Neural cell (in vitro differentiated cells): Measurements from ENCODE around the gene EYS. TPM values are rescaled to one million over a fixed set of nuclear protein-coding genes. Genes with fewer than 3 reads are reported as not detected.

Experiments
- H2AFZ ChIP-seq: fragments of 200-600, 300-800 bp; sonication (generic), shearing (Covaris generic); 2 replicates; pipeline ENCODE4 v1.6.0; 2014; ENCODE audit warnings: low read depth, mild to moderate bottlenecking, antibody characterized with exemption, low read length, moderate library complexity
- H3F3A ChIP-seq: fragments of 200-600 bp; shearing (Covaris generic); 2 replicates; pipeline ENCODE4 v1.6.1; 2016; ENCODE audit warnings: mild to moderate bottlenecking, moderate library complexity, mixed read lengths, antibody characterized with exemption, low read length; ENCODE audit not compliant: insufficient read depth, poor library complexity, severe bottlenecking
- H3K27ac ChIP-seq: fragments of 200-600, 300-800 bp; sonication (generic), shearing (Covaris generic); 2 replicates; pipeline ENCODE4 v1.5.1; 2014; ENCODE audit warnings: mild to moderate bottlenecking, low read length, moderate library complexity
- H3K27me3 ChIP-seq: fragments of 300-800, 200-600 bp; sonication (generic), shearing (Covaris generic); 2 replicates; pipeline ENCODE4 v1.6.0; 2014; ENCODE audit warnings: mild to moderate bottlenecking, low read depth, low read length, moderate library complexity; ENCODE audit not compliant: insufficient read depth
- H3K36me3 ChIP-seq: fragments of 300-800, 200-600 bp; sonication (generic), shearing (Covaris generic); 2 replicates; pipeline ENCODE4 v1.5.1; 2014; ENCODE audit warnings: mild to moderate bottlenecking, antibody characterized with exemption, low read length, moderate library complexity; ENCODE audit not compliant: insufficient read depth
- H3K4me2 ChIP-seq: fragments of 300-800, 200-600 bp; sonication (generic), shearing (Covaris generic); 2 replicates; pipeline ENCODE4 v1.6.0; 2014; ENCODE audit warnings: mild to moderate bottlenecking, low read length
- H3K4me3 ChIP-seq: fragments of 300-800, 200-600 bp; sonication (generic), shearing (Covaris generic); 2 replicates; pipeline ENCODE4 v1.5.1; 2014; ENCODE audit warnings: mild to moderate bottlenecking, low read length, moderate library complexity
- H3K79me2 ChIP-seq: fragments of 200-600 bp; shearing (Covaris generic); replicated peaks from 2 replicates; pipeline ENCODE4 v1.6.0; 2014; ENCODE audit warnings: mild to moderate bottlenecking, low read length, moderate library complexity; ENCODE audit not compliant: insufficient read depth
- H3K9ac ChIP-seq: fragments of 300-800, 200-600 bp; sonication (generic), shearing (Covaris generic); 2 replicates; pipeline ENCODE4 v1.6.1; 2016; ENCODE audit warnings: mild to moderate bottlenecking, low read length, mixed read lengths
- H3K9me2 ChIP-seq: fragments of 200-600 bp; shearing (Covaris generic); 2 replicates; pipeline ENCODE4 v1.6.1; 2016; ENCODE audit warnings: mild to moderate bottlenecking, low read length, mixed read lengths; ENCODE audit not compliant: insufficient read depth
- H3K9me3 ChIP-seq: fragments of 200-600, 300-800 bp; sonication (generic), shearing (Covaris generic); 2 replicates; pipeline ENCODE4 v1.6.1; 2016; ENCODE audit warnings: mild to moderate bottlenecking, mixed run types, low read length, moderate library complexity, mixed read lengths
- H4K20me1 ChIP-seq: fragments of 200-600 bp; shearing (Covaris generic); 2 replicates; pipeline ENCODE4 v1.6.1; 2016; ENCODE audit warnings: mild to moderate bottlenecking, mixed run types; ENCODE audit not compliant: insufficient read depth
- CTCF ChIP-seq: fragments of 450-650 bp; IDR thresholded peaks from 2 replicates; pipeline ENCODE4 v1.5.1; 2014; ENCODE audit warnings: antibody characterized with exemption, mild to moderate bottlenecking, moderate library complexity; ENCODE audit not compliant: poor library complexity, severe bottlenecking
- EP300 ChIP-seq: fragments of 450-650 bp; conservative IDR thresholded peaks from 2 replicates; pipeline ENCODE4 v1.6.1; 2014; ENCODE audit warnings: antibody characterized with exemption, mild to moderate bottlenecking, moderate library complexity; ENCODE audit not compliant: poor library complexity, severe bottlenecking
- EZH2 ChIP-seq: fragments of 200-600, 300-800 bp; shearing (Covaris generic), sonication (generic); IDR thresholded peaks from 2 replicates; pipeline ENCODE4 v1.6.1; 2014; ENCODE audit warnings: antibody characterized with exemption, low read length, borderline replicate concordance, mild to moderate bottlenecking; ENCODE audit not compliant: insufficient read depth, poor library complexity, severe bottlenecking
- MXI1 ChIP-seq: fragments of 450-650 bp; conservative IDR thresholded peaks from 2 replicates; pipeline ENCODE4 v1.6.1; 2014; ENCODE audit warnings: antibody characterized with exemption, mild to moderate bottlenecking; ENCODE audit not compliant: poor library complexity, severe bottlenecking
- POLR2AphosphoS5 ChIP-seq: IDR thresholded peaks from 2 replicates; pipeline ENCODE4 v1.6.1; 2012
- RAD21 ChIP-seq: fragments of 450-650 bp; conservative IDR thresholded peaks from 2 replicates; pipeline ENCODE4 v1.6.1; 2014; ENCODE audit warnings: antibody characterized with exemption, mild to moderate bottlenecking, moderate library complexity
- SMC3 ChIP-seq: fragments of 450-650 bp; conservative IDR thresholded peaks from 2 replicates; pipeline ENCODE4 v1.6.1; 2014; ENCODE audit warnings: antibody characterized with exemption, mild to moderate bottlenecking, moderate library complexity; ENCODE audit not compliant: poor library complexity
- TAF1 ChIP-seq: IDR thresholded peaks from 2 replicates; pipeline ENCODE4 v1.6.1; 2012; ENCODE audit warnings: low read depth
- polyA plus RNA-seq: library from polyadenylated mRNA; depleted of rRNA; stranded (reverse); fragments of >200 nt; gene quantifications from 2 replicates; pipeline ENCODE4 v1.2.3, GENCODE V29; 2014
- TF ChIP-seq, protein P1 (sequence below): IDR thresholded peaks from 2 replicates; pipeline ENCODE4 v1.6.1; 2012; ENCODE audit warnings: borderline replicate concordance

EYS gene
- polyA plus RNA-seq, 1 donor from 2014 or later, result 0.38 TPM

- no peak for TF ChIP-seq CTCF
Measured at GRCh38 chr6:63926258-63926780, 1780.7 kb downstream of the EYS start (continued).

- H3K9me2 ChIP-seq, result no peaks in the 10 kb centered on the region
- H3K79me2 ChIP-seq, result no peaks in the 10 kb centered on the region
- no peaks in the 10 kb centered on the region for H3K36me3 ChIP-seq
- no peaks in the 10 kb centered on the region for H3K27me3 ChIP-seq
- H2AFZ ChIP-seq, result no peak overlapping the region
- TF ChIP-seq EZH2 (no peak), RAD21 (peak; percentile 80), TAF1 (no peak), CTCF (peak; percentile 76), POLR2AphosphoS5 (no peak), EP300 (no peak), MXI1 (no peak), SMC3 (peak; percentile 69)
- TF ChIP-seq, protein P1, sequence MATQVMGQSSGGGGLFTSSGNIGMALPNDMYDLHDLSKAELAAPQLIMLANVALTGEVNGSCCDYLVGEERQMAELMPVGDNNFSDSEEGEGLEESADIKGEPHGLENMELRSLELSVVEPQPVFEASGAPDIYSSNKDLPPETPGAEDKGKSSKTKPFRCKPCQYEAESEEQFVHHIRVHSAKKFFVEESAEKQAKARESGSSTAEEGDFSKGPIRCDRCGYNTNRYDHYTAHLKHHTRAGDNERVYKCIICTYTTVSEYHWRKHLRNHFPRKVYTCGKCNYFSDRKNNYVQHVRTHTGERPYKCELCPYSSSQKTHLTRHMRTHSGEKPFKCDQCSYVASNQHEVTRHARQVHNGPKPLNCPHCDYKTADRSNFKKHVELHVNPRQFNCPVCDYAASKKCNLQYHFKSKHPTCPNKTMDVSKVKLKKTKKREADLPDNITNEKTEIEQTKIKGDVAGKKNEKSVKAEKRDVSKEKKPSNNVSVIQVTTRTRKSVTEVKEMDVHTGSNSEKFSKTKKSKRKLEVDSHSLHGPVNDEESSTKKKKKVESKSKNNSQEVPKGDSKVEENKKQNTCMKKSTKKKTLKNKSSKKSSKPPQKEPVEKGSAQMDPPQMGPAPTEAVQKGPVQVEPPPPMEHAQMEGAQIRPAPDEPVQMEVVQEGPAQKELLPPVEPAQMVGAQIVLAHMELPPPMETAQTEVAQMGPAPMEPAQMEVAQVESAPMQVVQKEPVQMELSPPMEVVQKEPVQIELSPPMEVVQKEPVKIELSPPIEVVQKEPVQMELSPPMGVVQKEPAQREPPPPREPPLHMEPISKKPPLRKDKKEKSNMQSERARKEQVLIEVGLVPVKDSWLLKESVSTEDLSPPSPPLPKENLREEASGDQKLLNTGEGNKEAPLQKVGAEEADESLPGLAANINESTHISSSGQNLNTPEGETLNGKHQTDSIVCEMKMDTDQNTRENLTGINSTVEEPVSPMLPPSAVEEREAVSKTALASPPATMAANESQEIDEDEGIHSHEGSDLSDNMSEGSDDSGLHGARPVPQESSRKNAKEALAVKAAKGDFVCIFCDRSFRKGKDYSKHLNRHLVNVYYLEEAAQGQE, result no peak
- H3K9me3 ChIP-seq, result no peaks in the 10 kb centered on the region
- no peak overlapping the region for H3K9ac ChIP-seq
- H3F3A ChIP-seq, result no peaks in the 10 kb centered on the region
- H4K20me1 ChIP-seq, result no peaks in the 10 kb centered on the region
- no peak overlapping the region for H3K4me3 ChIP-seq
- H3K27ac ChIP-seq, result no peak overlapping the region
- no peak overlapping the region for H3K4me2 ChIP-seq
Measured at GRCh38 chr6:63923139-63923739, 1783.8 kb downstream of the EYS start.
